OCI-LY1 (cell line): Measurements from ENCODE around the gene EREG.

Experiments used
- H2AFZ ChIP-seq: fragments of 200-600 bp; sonication (generic), shearing (Covaris generic); 2 replicates; pipeline ENCODE4 v1.6.0; 2014; ENCODE audit warnings: antibody characterized with exemption, mild to moderate bottlenecking, low read length
- H3F3A ChIP-seq: fragments of 200-600 bp; sonication (generic), shearing (Covaris generic); 2 replicates; pipeline ENCODE4 v1.6.0; 2014; ENCODE audit warnings: mild to moderate bottlenecking, antibody characterized with exemption, low read length, moderate library complexity; ENCODE audit not compliant: insufficient read depth
- H3K27ac ChIP-seq: fragments of 200-600 bp; sonication (generic); 2 replicates; pipeline ENCODE4 v1.5.1; 2014; ENCODE audit warnings: low read length, mixed run types, mild to moderate bottlenecking, low read depth; ENCODE audit not compliant: poor library complexity, severe bottlenecking
- H3K27me3 ChIP-seq: fragments of 200-600 bp; sonication (generic); 2 replicates; pipeline ENCODE4 v1.6.0; 2014; ENCODE audit warnings: antibody characterized with exemption, mild to moderate bottlenecking, low read length, moderate library complexity; ENCODE audit not compliant: insufficient read depth
- H3K36me3 ChIP-seq: fragments of 200-600 bp; sonication (generic); 2 replicates; pipeline ENCODE4 v1.6.1; 2014; ENCODE audit warnings: mild to moderate bottlenecking, antibody characterized with exemption, low read length, moderate library complexity, mixed read lengths; ENCODE audit not compliant: insufficient read depth
- H3K4me1 ChIP-seq: fragments of 200-600 bp; sonication (generic); 2 replicates; pipeline ENCODE4 v1.5.1; 2014; ENCODE audit warnings: mild to moderate bottlenecking, low read length, moderate library complexity; ENCODE audit not compliant: insufficient read depth, severe bottlenecking
- H3K4me2 ChIP-seq: fragments of 200-600 bp; sonication (generic), shearing (Covaris generic); 2 replicates; pipeline ENCODE4 v1.6.1; 2014; ENCODE audit warnings: low read length
- H3K4me3 ChIP-seq: fragments of 200-600 bp; sonication (generic); 2 replicates; pipeline ENCODE4 v1.5.1; 2014; ENCODE audit warnings: low read length, low read depth, mild to moderate bottlenecking, mixed read lengths; ENCODE audit not compliant: poor library complexity, severe bottlenecking
- H3K79me2 ChIP-seq: fragments of 200-600 bp; shearing (Covaris generic); 2 replicates; pipeline ENCODE4 v1.6.1; 2016; ENCODE audit warnings: mixed run types, low read length, mixed read lengths; ENCODE audit not compliant: insufficient read depth
- H3K9ac ChIP-seq: fragments of 200-600 bp; sonication (generic), shearing (Covaris generic); 2 replicates; pipeline ENCODE4 v1.6.1; 2014; ENCODE audit warnings: mild to moderate bottlenecking, low read length, mixed read lengths
- H3K9me2 ChIP-seq: fragments of 200-600 bp; sonication (generic), shearing (Covaris generic); 2 replicates; pipeline ENCODE4 v1.6.1; 2014; ENCODE audit warnings: low read depth, mild to moderate bottlenecking, low read length, mixed read lengths
- H3K9me3 ChIP-seq: fragments of 200-600 bp; shearing (Covaris generic); 2 replicates; pipeline ENCODE4 v1.6.1; 2014; ENCODE audit warnings: low read length, mixed read lengths
- H4K20me1 ChIP-seq: fragments of 200-600 bp; sonication (generic), shearing (Covaris generic); 2 replicates; pipeline ENCODE4 v1.6.0; 2016; ENCODE audit warnings: mild to moderate bottlenecking, low read length; ENCODE audit not compliant: insufficient read depth
- EZH2 ChIP-seq: fragments of 200-600 bp; sonication (generic), shearing (Covaris generic); IDR thresholded peaks from 2 replicates; pipeline ENCODE4 v1.8.0; 2017; ENCODE audit warnings: borderline replicate concordance, mixed run types, mild to moderate bottlenecking, antibody characterized with exemption, low read length, moderate library complexity, mixed read lengths
- TF ChIP-seq, protein P1 (sequence below): fragments of 200-600 bp; sonication (generic), shearing (Covaris generic); IDR thresholded peaks from 2 replicates; pipeline ENCODE4 v1.5.1; 2017; ENCODE audit warnings: mild to moderate bottlenecking, antibody characterized with exemption, low read length, moderate library complexity, mixed read lengths

Gene EREG

GRCh38 chr4:74320559-74321118, 44.3 kb upstream of the EREG start:
- no peaks in the 10 kb centered on the region for H3K9me3 ChIP-seq
- H3K4me1 ChIP-seq, result no peaks in the 10 kb centered on the region
- no peaks in the 10 kb centered on the region for H3K36me3 ChIP-seq
- no peaks in the 10 kb centered on the region for H3K79me2 ChIP-seq
- no peak overlapping the region for H3K4me3 ChIP-seq
- H3K27ac ChIP-seq, result no peak overlapping the region
- no peaks in the 10 kb centered on the region for H3K27me3 ChIP-seq
- H4K20me1 ChIP-seq, result no peaks in the 10 kb centered on the region
- TF ChIP-seq EZH2, result no peak
- TF ChIP-seq, protein P1, sequence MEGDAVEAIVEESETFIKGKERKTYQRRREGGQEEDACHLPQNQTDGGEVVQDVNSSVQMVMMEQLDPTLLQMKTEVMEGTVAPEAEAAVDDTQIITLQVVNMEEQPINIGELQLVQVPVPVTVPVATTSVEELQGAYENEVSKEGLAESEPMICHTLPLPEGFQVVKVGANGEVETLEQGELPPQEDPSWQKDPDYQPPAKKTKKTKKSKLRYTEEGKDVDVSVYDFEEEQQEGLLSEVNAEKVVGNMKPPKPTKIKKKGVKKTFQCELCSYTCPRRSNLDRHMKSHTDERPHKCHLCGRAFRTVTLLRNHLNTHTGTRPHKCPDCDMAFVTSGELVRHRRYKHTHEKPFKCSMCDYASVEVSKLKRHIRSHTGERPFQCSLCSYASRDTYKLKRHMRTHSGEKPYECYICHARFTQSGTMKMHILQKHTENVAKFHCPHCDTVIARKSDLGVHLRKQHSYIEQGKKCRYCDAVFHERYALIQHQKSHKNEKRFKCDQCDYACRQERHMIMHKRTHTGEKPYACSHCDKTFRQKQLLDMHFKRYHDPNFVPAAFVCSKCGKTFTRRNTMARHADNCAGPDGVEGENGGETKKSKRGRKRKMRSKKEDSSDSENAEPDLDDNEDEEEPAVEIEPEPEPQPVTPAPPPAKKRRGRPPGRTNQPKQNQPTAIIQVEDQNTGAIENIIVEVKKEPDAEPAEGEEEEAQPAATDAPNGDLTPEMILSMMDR, result peak; percentile 63
- no peak overlapping the region for H3K4me2 ChIP-seq
- H2AFZ ChIP-seq, result no peak overlapping the region
- H3K9ac ChIP-seq, result no peak overlapping the region
- no peaks in the 10 kb centered on the region for H3K9me2 ChIP-seq
- no peaks in the 10 kb centered on the region for H3F3A ChIP-seq

- Histone ChIP-seq H3K4me1 (no peaks in the 10 kb centered on the region), H3K9me3 (no peaks in the 10 kb centered on the region), H2AFZ (no peak overlapping the region), H4K20me1 (no peaks in the 10 kb centered on the region), H3K36me3 (no peaks in the 10 kb centered on the region), H3K9ac (no peak overlapping the region), H3K79me2 (no peaks in the 10 kb centered on the region), H3K27ac (no peak overlapping the region), H3K9me2 (no peaks in the 10 kb centered on the region), H3K4me2 (no peak overlapping the region), H3K4me3 (no peak overlapping the region), H3K27me3 (no peaks in the 10 kb centered on the region), H3F3A (no peaks in the 10 kb centered on the region)
- TF ChIP-seq EZH2, result no peak
- TF ChIP-seq, protein P1, result no peak
Observed at GRCh38 chr4:74322301-74322700, 42.6 kb upstream of the EREG start.

GRCh38 chr4:74323663-74324062, 41.3 kb upstream of the EREG start:
- TF ChIP-seq, protein P1, result no peak
- no peak for TF ChIP-seq EZH2
- Histone ChIP-seq H3F3A (no peaks in the 10 kb centered on the region), H3K9me2 (no peaks in the 10 kb centered on the region), H3K9me3 (no peaks in the 10 kb centered on the region), H3K4me2 (no peak overlapping the region), H4K20me1 (no peaks in the 10 kb centered on the region), H3K9ac (no peak overlapping the region), H3K27ac (no peak overlapping the region), H3K36me3 (no peaks in the 10 kb centered on the region), H3K27me3 (no peaks in the 10 kb centered on the region), H3K4me1 (no peaks in the 10 kb centered on the region), H3K4me3 (no peak overlapping the region), H2AFZ (no peak overlapping the region), H3K79me2 (no peaks in the 10 kb centered on the region)
